ENCODE data around the gene CGB3.
"Not testable (repeated sequence)": the region's sequence is repeated elsewhere in the genome, so short reads cannot be mapped to it uniquely, and the experiment has no call there.

CGB3 gene

DNA sequence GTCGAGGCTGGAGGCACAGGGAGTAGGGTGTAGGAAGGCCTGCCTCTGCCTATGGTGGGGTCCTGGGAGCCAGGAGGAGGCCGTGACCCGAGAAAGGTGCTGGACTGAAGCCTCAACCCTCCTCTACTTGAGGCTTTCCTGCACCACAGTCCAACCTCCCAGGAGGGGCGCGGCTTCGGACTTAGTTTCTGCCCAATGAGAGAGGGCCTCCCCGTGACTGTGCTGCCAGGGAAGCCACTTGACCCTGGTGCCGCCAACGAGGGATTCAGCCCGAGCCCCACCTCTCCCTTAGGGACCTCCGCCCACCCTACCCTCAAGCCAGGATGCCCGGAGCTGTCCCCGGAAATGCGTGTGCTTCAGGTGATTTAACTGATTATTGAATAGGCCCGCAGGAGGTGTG is at the start of gene CGB3:
TSS of gene CGB3 (minus strand) at position 101 of the 400 bp plus-strand sequence. CDS start 362 bp downstream, outside the sequence.
- not testable (repeated sequence) for DNase-seq (ENCODE audit: low read depth)

DNA sequence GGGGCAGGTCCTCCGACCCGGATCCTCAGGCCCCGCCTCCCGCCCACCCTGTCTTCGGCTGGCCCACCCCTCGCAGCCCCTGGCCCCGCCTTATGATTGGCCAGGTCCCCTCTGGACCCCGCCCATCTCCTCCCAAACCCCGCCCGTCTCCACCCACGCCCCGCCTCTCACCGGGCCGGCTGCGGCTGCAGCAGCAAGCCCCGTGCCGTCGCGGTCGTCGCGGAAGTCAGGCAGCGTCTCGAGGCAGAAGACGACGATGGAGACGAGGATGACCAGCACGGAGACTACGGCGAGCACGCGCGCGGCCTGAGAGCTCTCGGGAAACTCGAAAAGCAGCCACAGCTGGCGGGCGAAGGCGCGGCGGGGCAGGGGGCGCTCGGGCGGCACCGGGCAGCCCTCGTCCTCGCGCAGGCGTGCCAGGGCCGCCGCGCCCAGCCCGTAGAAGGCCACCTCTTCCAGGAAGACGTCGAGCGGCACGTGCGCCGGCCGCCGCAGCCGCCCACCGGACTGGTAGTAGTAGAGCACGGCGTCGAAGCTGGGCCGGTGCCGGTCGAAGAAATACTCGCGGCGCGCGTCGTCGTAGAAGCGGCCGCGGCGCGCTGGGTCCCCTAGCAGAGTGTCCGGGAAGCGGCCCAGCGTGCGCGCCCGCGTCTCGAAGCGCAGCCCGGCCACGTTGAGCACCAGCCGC is 47.9 kb upstream of the CGB3 start:
- DNase-seq (ENCODE audit: low read depth): no peak

DNA sequence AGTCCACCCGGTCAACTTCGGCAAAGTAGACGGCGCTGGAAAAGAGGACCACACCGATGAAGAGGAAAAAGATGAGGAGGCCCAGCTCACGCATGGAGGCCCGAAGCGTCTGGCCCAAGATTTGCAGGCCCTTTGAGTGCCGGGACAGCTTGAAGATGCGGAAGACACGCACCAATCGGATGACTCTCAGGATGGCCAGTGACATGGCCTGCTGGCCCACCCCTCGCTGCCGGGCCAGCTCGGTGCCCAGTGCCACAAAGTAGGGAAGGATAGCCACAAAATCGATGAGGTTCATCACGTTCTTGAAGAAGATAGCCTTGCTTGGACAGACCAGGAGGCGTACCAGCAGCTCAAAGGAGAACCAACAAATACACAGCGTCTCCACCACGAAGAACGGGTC is 46.3 kb upstream of the CGB3 start:
- no peak for DNase-seq (ENCODE audit: low read depth)

DNA sequence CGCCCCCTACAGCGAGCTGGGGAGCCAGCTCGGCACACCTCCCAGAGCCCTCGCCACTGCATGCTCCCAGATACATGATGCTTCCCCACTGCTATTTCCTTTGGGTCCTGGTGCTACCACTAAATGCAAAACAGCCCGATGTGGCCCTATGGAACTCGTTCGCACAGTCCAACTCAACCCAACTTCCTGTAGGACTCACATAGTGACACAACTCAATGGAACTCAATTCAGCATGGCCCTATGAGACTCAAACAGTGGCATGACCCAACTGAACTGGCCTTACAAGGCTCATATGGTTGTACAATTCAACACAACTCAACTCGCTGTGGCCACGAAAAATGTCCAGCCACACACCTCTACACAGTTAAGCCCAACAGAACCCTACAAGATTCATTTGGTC is 44.9 kb upstream of the CGB3 start:
- no peak for DNase-seq (ENCODE audit: low read depth)

DNA sequence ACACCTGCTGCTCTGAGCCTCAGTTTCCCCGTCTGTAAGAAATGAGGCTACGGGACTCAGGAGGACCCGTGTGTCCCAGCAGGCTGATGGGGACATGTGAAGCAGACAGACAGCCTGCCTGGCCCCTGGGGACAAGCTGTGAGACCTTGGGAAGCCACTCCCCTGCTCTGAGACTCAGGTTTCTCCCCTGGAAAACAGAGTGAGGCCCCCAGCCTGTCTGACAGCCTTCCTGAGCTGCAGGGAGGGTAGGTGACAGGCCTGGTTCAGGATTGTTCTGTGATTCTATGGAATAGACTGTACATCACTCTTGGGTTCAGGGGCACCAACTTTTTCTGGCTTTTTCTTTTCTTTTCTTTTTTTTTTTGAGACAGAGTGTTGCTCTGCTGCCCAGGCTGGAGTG is 43.4 kb upstream of the CGB3 start:
- DNase-seq (ENCODE audit: low read depth): no peak

- DNase-seq (ENCODE audit: low read depth): no peak
These were observed 41.9 kb upstream of the CGB3 start for GRCh38 chr19:49065905-49066512.

- no peak for DNase-seq (ENCODE audit: low read depth)
These were observed 40.9 kb upstream of the CGB3 start, which contains the start of gene NTF4 for GRCh38 chr19:49064768-49065611. TSS of gene NTF4 (minus strand) at chr19:49064818. CDS start at chr19:49061997, 2,821 bp downstream.

DNA sequence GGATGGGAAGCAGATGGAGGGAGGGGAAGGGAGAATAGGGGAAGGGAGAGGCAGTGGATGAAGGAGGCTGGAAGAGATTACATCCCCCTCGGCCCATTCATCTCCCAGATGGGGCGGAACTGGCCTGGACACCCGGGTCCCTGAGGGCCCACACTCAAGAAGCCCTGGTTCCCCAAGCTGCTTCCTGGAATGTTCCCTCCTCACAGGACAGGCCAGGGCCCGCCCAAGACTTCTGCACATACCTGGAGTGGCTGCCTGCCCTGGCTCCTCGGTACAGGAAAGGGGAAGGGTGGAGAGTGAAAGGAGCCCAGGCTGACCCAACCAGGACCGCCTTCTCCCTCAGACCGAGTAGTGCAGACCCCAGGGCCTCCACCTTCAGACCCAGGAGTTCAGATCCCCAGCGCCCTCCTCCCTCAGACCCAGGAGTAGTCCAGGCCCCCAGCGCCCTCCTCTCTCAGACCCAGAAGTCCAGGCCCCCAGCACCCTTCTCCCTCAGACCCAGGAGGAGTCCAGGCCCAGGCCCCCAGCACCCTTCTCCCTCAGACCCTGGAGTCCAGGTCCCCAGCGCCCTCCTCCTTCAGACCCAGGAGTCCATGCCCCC is 40.0 kb upstream of the CGB3 start:
- DNase-seq (ENCODE audit: low read depth): no peak

- no peak for DNase-seq (ENCODE audit: low read depth)
These were observed 37.3 kb upstream of the CGB3 start for GRCh38 chr19:49061445-49061844.

GRCh38 chr19:49061000-49061399 is 36.9 kb upstream of the CGB3 start:
- no peak for DNase-seq (ENCODE audit: low read depth)

GRCh38 chr19:49059053-49059452 is 34.9 kb upstream of the CGB3 start:
- DNase-seq (ENCODE audit: low read depth): no peak

GRCh38 chr19:49058562-49058961 is 34.4 kb upstream of the CGB3 start:
- no peak for DNase-seq (ENCODE audit: low read depth)

DNA sequence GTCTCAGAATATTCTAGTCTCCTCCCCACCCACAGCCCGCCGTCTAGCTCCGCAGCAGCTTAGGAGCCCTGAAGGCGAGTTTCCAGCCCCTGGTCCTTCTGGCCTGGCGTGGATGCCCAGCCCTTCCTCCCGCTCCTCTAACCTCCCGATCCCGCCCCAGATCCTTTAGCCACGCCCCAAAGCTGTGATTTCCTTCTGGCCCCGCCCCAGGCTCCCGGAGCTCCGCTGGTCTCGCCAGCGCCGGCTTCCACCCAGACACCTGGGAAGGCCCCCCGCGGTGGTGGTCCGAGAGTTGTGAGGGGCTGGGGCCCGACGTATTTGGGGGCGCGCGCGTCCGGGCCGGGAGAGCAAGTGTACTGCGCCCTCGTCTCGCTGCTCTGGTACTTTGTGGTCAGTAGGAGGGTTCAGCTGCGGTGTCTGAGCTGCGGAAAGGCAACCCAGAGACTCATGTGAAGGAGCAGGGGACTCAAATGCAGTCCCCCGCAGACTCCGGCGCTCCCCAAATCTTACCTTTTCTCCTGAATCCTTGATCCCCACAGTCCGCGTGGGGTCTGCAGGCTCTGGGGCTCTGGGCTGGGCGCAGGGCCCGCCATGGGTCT is 33.6 kb upstream of the CGB3 start, which contains the start of gene CGB7:
TSS of gene CGB7 (minus strand) at position 114 of the 599 bp plus-strand sequence. CDS start 2,374 bp downstream, outside the sequence.
- peak; percentile 32 for DNase-seq (ENCODE audit: low read depth)

- not testable (repeated sequence) for DNase-seq (ENCODE audit: low read depth)
These were observed 32.9 kb upstream of the CGB3 start for GRCh38 chr19:49056902-49057596.

- DNase-seq (ENCODE audit: low read depth): peak; percentile 14
These were observed 32.2 kb upstream of the CGB3 start for GRCh38 chr19:49056101-49056901.

GRCh38 chr19:49050376-49051033 is 26.4 kb upstream of the CGB3 start:
- not testable (repeated sequence) for DNase-seq (ENCODE audit: low read depth)

DNA sequence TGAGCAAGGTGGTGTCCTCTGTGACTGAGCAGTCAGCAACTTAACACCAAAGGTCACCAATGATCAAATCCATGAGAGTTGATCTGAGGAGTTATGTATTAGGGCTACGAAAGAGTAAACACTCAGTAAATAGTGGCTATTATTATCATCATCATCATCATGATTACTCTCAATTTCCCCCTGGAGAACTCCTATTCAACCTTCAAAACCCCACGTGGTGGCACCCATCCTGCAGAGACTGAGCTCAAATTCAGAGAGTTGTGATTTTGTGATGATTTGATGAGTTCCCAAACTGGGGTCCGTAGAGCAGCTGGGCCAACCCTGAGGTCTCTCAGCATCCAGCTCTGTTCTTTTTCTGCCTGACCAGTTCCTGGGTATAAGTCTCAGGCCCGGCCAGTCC is 25.7 kb upstream of the CGB3 start:
- not testable (repeated sequence) for DNase-seq (ENCODE audit: low read depth)

GRCh38 chr19:49049011-49049410 is 24.9 kb upstream of the CGB3 start, which contains the start of gene CGB8:
TSS of gene CGB8 (minus strand) at chr19:49049111. CDS start at chr19:49048739, 372 bp downstream.
- not testable (repeated sequence) for DNase-seq (ENCODE audit: low read depth)

GRCh38 chr19:49043548-49043947 is 19.4 kb upstream of the CGB3 start, which contains the start of gene CGB5:
TSS of gene CGB5 (plus strand) at chr19:49043848. CDS start at chr19:49044210, 362 bp downstream.
- DNase-seq (ENCODE audit: low read depth): not testable (repeated sequence)

All from T-helper 22 cell (primary cell).